Measurements from ENCODE around the gene SVIL. TPM values are rescaled to one million over a fixed set of nuclear protein-coding genes. Genes with fewer than 3 reads are reported as not detected.

SVIL gene
- total RNA-seq, 1 donor from 2014 or later = 25.1 TPM

DNA sequence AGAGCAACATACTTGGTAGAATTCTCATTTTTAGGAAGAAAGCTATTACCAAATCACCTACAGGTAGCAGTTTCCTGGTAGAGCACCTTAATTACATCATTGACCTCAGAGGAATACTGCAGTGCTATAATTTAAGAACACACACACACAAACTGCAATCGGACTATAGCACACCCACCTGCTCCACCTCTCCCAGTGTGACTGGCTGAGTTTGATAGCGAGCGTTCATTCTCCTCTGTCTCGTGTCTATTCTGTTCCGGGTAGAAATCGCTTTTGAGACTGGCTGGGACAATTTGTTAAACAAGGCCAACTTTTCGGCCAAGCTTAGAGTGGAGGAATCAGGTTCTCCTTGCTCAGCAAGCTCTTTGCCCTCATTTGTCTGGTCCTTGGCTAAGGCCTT lies 110.5 kb downstream of the SVIL start:
- Mint-ChIP-seq H3K27ac (no peak overlapping the region), H3K36me3 (peaks cover 30% of the 10 kb centered on the region), H3K4me3 (no peak overlapping the region), H3K4me1 (peaks cover 29% of the 10 kb centered on the region), H3K9me3 (no peaks in the 10 kb centered on the region), H3K27me3 (ENCODE audit: insufficient read depth, low read depth) (no peaks in the 10 kb centered on the region)
- no peaks in the 10 kb centered on the region for H3K27me3 ChIP-seq
- H3K9me3 ChIP-seq (ENCODE audit: low read depth) = no peaks in the 10 kb centered on the region
- no peak overlapping the region for H3K9ac ChIP-seq
- H4K20me1 ChIP-seq (ENCODE audit: low read depth) = no peaks in the 10 kb centered on the region
- H3K36me3 ChIP-seq = no peaks in the 10 kb centered on the region
- no peaks in the 10 kb centered on the region for H3K4me1 ChIP-seq
- no peaks in the 10 kb centered on the region for H3K79me2 ChIP-seq (ENCODE audit: low read depth)
- TF ChIP-seq EZH2phosphoT487 (IDR thresholded peaks at IDR 0.05) = no peak
- TF ChIP-seq, protein P1, sequence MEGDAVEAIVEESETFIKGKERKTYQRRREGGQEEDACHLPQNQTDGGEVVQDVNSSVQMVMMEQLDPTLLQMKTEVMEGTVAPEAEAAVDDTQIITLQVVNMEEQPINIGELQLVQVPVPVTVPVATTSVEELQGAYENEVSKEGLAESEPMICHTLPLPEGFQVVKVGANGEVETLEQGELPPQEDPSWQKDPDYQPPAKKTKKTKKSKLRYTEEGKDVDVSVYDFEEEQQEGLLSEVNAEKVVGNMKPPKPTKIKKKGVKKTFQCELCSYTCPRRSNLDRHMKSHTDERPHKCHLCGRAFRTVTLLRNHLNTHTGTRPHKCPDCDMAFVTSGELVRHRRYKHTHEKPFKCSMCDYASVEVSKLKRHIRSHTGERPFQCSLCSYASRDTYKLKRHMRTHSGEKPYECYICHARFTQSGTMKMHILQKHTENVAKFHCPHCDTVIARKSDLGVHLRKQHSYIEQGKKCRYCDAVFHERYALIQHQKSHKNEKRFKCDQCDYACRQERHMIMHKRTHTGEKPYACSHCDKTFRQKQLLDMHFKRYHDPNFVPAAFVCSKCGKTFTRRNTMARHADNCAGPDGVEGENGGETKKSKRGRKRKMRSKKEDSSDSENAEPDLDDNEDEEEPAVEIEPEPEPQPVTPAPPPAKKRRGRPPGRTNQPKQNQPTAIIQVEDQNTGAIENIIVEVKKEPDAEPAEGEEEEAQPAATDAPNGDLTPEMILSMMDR (IDR thresholded peaks at IDR 0.05) = no peak
- TF ChIP-seq EZH2 (IDR thresholded peaks at IDR 0.05) = no peak
- no peak overlapping the region for H3K27ac ChIP-seq
- H3K4me2 ChIP-seq = no peak overlapping the region
- H2AFZ ChIP-seq (replicated peaks) = no peak overlapping the region
- DNase-seq (ENCODE audit: low spot score) = no peak
- H3K4me3 ChIP-seq = no peak overlapping the region
- H3F3A ChIP-seq (ENCODE audit: low read depth) = no peaks in the 10 kb centered on the region

DNA sequence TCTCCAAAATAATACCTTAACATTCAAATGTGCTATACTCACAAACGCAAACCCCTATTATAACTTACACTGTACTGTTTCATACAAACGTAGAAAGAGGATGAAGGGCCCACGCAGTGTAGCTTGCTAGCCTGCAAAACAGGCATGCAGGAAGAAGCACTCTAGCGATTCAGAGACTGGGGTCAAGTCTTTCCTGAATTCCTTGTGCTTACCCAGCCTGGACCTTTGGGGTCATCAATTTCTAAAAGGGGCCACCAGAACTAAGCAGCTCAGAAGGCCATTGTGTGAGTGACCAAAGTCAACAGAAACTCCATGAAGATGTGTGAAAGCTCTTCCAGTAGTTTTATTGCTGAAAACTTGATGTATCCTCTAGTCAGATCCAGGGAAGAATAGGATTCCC lies 111.9 kb downstream of the SVIL start:
- H3K27ac Mint-ChIP-seq = no peak overlapping the region
- no peak overlapping the region for H3K4me3 Mint-ChIP-seq
- no peaks in the 10 kb centered on the region for H3K9me3 ChIP-seq (ENCODE audit: low read depth)
- no peaks in the 10 kb centered on the region for H3K36me3 ChIP-seq
- H3K27me3 ChIP-seq = no peaks in the 10 kb centered on the region
- no peaks in the 10 kb centered on the region for H3K79me2 ChIP-seq (ENCODE audit: low read depth)
- no peak overlapping the region for H3K4me2 ChIP-seq
- TF ChIP-seq EZH2 (IDR thresholded peaks at IDR 0.05) (no peak), EZH2phosphoT487 (IDR thresholded peaks at IDR 0.05) (no peak)
- TF ChIP-seq, protein P1 (IDR thresholded peaks at IDR 0.05) = no peak
- no peak overlapping the region for H3K9ac ChIP-seq
- no peak overlapping the region for H3K4me3 ChIP-seq
- H3K36me3 Mint-ChIP-seq = peaks cover 26% of the 10 kb centered on the region
- H3K4me1 ChIP-seq = no peaks in the 10 kb centered on the region
- DNase-seq (ENCODE audit: low spot score) = no peak
- H3K27me3 Mint-ChIP-seq (ENCODE audit: insufficient read depth, low read depth) = no peaks in the 10 kb centered on the region
- H3K4me1 Mint-ChIP-seq = peaks cover 29% of the 10 kb centered on the region
- no peaks in the 10 kb centered on the region for H4K20me1 ChIP-seq (ENCODE audit: low read depth)
- no peaks in the 10 kb centered on the region for H3F3A ChIP-seq (ENCODE audit: low read depth)
- H2AFZ ChIP-seq (replicated peaks) = no peak overlapping the region
- H3K27ac ChIP-seq = no peak overlapping the region
- no peaks in the 10 kb centered on the region for H3K9me3 Mint-ChIP-seq

DNA sequence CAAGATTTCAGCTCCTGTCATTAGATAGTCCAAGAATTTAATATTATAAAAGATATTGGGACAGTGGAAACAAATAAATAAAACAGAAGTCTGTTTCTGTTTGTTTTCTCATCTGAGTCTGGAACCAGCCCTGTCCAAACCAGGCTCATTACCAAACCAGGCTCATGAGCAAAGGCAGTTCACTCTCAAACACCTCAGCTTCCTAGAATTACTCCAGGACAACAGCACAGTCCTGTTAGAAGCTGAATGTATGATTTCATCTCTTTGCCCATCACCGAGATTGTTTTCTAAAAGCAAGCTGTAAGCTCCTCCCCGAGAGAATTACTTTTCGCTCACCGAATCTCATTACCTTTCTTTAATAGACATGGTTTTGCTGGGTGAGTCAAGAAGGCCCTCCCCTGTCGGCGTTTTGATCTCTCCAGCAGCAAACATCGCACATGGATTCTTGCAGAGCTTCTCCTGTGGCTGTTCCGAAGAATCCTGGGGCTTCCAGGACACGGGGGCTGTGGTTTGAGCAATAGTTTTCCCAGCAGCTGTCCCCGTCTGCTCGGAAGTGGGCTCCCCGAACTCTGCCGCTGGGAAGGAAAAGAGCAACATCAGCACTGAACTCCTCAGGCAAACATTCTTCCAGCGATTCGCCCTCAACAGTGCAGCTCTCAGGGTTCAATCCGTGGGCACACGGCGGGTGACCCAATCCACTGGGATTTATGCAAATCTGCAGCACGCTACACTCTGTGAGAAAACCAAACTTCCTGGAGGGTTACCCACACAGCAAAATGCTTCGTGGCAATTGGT lies 112.5 kb downstream of the SVIL start:
- Histone ChIP-seq H3K36me3 (no peaks in the 10 kb centered on the region), H3K27ac (no peak overlapping the region), H3K4me3 (no peak overlapping the region), H3K4me2 (no peak overlapping the region), H3K9me3 (ENCODE audit: low read depth) (no peaks in the 10 kb centered on the region), H3K27me3 (no peaks in the 10 kb centered on the region), H3K4me1 (no peaks in the 10 kb centered on the region), H3K9ac (no peak overlapping the region), H4K20me1 (ENCODE audit: low read depth) (no peaks in the 10 kb centered on the region), H2AFZ (replicated peaks) (no peak overlapping the region), H3F3A (ENCODE audit: low read depth) (no peaks in the 10 kb centered on the region), H3K79me2 (ENCODE audit: low read depth) (no peaks in the 10 kb centered on the region)
- Mint-ChIP-seq H3K4me1 (peaks cover 29% of the 10 kb centered on the region), H3K4me3 (no peak overlapping the region), H3K36me3 (peaks cover 26% of the 10 kb centered on the region), H3K9me3 (no peaks in the 10 kb centered on the region), H3K27me3 (ENCODE audit: insufficient read depth, low read depth) (no peaks in the 10 kb centered on the region), H3K27ac (peak overlapping the region; percentile 97)
- TF ChIP-seq, protein P1 (IDR thresholded peaks at IDR 0.05) = no peak
- TF ChIP-seq EZH2phosphoT487 (IDR thresholded peaks at IDR 0.05) = no peak
- DNase-seq (ENCODE audit: low spot score) = no peak
